ENCODE results near the gene ACADL.

Gene ACADL

GRCh38 chr2:210224941-210225672 lies at the start of gene ACADL:
ACADL (minus strand) TSS chr2:210225447; CDS start chr2:210225263, 184 bp downstream.
- DNase-seq: no peak
- in situ Hi-C loops (cut with MboI; ENCODE audit: low pct_unique_long_range_greater_than_20kb, low sequenced_read_pairs): no loop called here

- DNase-seq: no peak
- in situ Hi-C loops (cut with MboI; ENCODE audit: low pct_unique_long_range_greater_than_20kb, low sequenced_read_pairs): no loop called here
Observed at GRCh38 chr2:210271300-210271699, 46.1 kb upstream of the ACADL start.

GRCh38 chr2:210269148-210269547 lies 43.9 kb upstream of the ACADL start:
- DNase-seq: no peak
- in situ Hi-C loops (cut with MboI; ENCODE audit: low pct_unique_long_range_greater_than_20kb, low sequenced_read_pairs): no loop called here

- no peak for DNase-seq
Observed at GRCh38 chr2:210268281-210268680, 43.0 kb upstream of the ACADL start.

GRCh38 chr2:210267698-210268097 lies 42.5 kb upstream of the ACADL start:
- in situ Hi-C loops (cut with MboI; ENCODE audit: low pct_unique_long_range_greater_than_20kb, low sequenced_read_pairs): no loop called here
- DNase-seq: no peak

More at GRCh38 chr2:210268281-210268680, 43.0 kb upstream of the ACADL start:
- in situ Hi-C loops (cut with MboI; ENCODE audit: low pct_unique_long_range_greater_than_20kb, low sequenced_read_pairs): no loop called here

GRCh38 chr2:210264282-210264681 lies 39.0 kb upstream of the ACADL start:
- in situ Hi-C loops (cut with MboI; ENCODE audit: low pct_unique_long_range_greater_than_20kb, low sequenced_read_pairs): no loop called here
- DNase-seq: no peak

- DNase-seq: no peak
- in situ Hi-C loops (cut with MboI; ENCODE audit: low pct_unique_long_range_greater_than_20kb, low sequenced_read_pairs): no loop called here
Observed at GRCh38 chr2:210263841-210264240, 38.6 kb upstream of the ACADL start.

- in situ Hi-C loops (cut with MboI; ENCODE audit: low pct_unique_long_range_greater_than_20kb, low sequenced_read_pairs): no loop called here
- DNase-seq: no peak
Observed at GRCh38 chr2:210262036-210262435, 36.8 kb upstream of the ACADL start.

- no peak for DNase-seq
- in situ Hi-C loops (cut with MboI; ENCODE audit: low pct_unique_long_range_greater_than_20kb, low sequenced_read_pairs): no loop called here
Observed at GRCh38 chr2:210259687-210260086, 34.4 kb upstream of the ACADL start.

GRCh38 chr2:210252699-210253606 lies 27.7 kb upstream of the ACADL start:
- in situ Hi-C loops (cut with MboI; ENCODE audit: low pct_unique_long_range_greater_than_20kb, low sequenced_read_pairs): no loop called here
- no peak for DNase-seq

GRCh38 chr2:210250622-210251021 lies 25.4 kb upstream of the ACADL start:
- in situ Hi-C loops (cut with MboI; ENCODE audit: low pct_unique_long_range_greater_than_20kb, low sequenced_read_pairs): no loop called here

GRCh38 chr2:210233487-210233886 lies 8.2 kb upstream of the ACADL start:
- in situ Hi-C loops (cut with MboI; ENCODE audit: low pct_unique_long_range_greater_than_20kb, low sequenced_read_pairs): no loop called here
- DNase-seq: no peak

More at GRCh38 chr2:210250622-210251021, 25.4 kb upstream of the ACADL start:
- DNase-seq: no peak

GRCh38 chr2:210230984-210231383 lies 5.7 kb upstream of the ACADL start:
- in situ Hi-C loops (cut with MboI; ENCODE audit: low pct_unique_long_range_greater_than_20kb, low sequenced_read_pairs): no loop called here
- DNase-seq: no peak

- in situ Hi-C loops (cut with MboI; ENCODE audit: low pct_unique_long_range_greater_than_20kb, low sequenced_read_pairs): no loop called here
- DNase-seq: no peak
Observed at GRCh38 chr2:210230518-210230917, 5.3 kb upstream of the ACADL start.

GRCh38 chr2:210228586-210228985 lies 3.3 kb upstream of the ACADL start:
- in situ Hi-C loops (cut with MboI; ENCODE audit: low pct_unique_long_range_greater_than_20kb, low sequenced_read_pairs): no loop called here
- DNase-seq: no peak

GRCh38 chr2:210227290-210228088 lies 2.2 kb upstream of the ACADL start:
- in situ Hi-C loops (cut with MboI; ENCODE audit: low pct_unique_long_range_greater_than_20kb, low sequenced_read_pairs): no loop called here

GRCh38 chr2:210226223-210226622 lies 976 bp upstream of the ACADL start:
- no peak for DNase-seq
- in situ Hi-C loops (cut with MboI; ENCODE audit: low pct_unique_long_range_greater_than_20kb, low sequenced_read_pairs): no loop called here

More at GRCh38 chr2:210227290-210228088, 2.2 kb upstream of the ACADL start:
- DNase-seq: no peak

GRCh38 chr2:210224591-210224940 lies 681 bp downstream of the ACADL start:
- in situ Hi-C loops (cut with MboI; ENCODE audit: low pct_unique_long_range_greater_than_20kb, low sequenced_read_pairs): no loop called here
- no peak for DNase-seq

- no peak for DNase-seq
- in situ Hi-C loops (cut with MboI; ENCODE audit: low pct_unique_long_range_greater_than_20kb, low sequenced_read_pairs): no loop called here
Observed at GRCh38 chr2:210215120-210215519, 10.1 kb downstream of the ACADL start.
